Gastroesophageal sphincter (tissue), 3 donors: ENCODE data around the gene ZNF670.

Experiments used
- CTCF ChIP-seq, 4 experiments: fragments of 200-600 bp in 2 of 4; fragments of 450-650 bp in 2 of 4; sonication (generic) in 1 of 4; IDR thresholded peaks; one replicate each; pipeline ENCODE4 v1.5.1; 2017 to 2019; ENCODE audit warnings: antibody characterized with exemption in 4 of 4, mild to moderate bottlenecking in 2 of 4, moderate library complexity in 2 of 4
- EP300 ChIP-seq: sonication (generic); formaldehyde crosslinking; IDR thresholded peaks from one replicate; pipeline ENCODE4 v1.6.1; 2017; ENCODE audit warnings: antibody characterized with exemption, mild to moderate bottlenecking

GRCh38 chr1:247100676-247101279 is 22.2 kb upstream of the ZNF670 start:
- TF ChIP-seq CTCF (IDR thresholded peaks at IDR 0.05) (no peak), EP300 (no peak)
